Measurements from ENCODE around the gene DENND1A.

Gene DENND1A

GRCh38 chr9:123773783-123774182 is 156.1 kb downstream of the DENND1A start:
- WGBS (ENCODE audit: insufficient coverage, insufficient read length), result no CpG with 5 or more reads among the region's 2 CpGs
- no peak overlapping the region for H3K4me3 ChIP-seq (ENCODE audit: low read length)
- no peaks in the 10 kb centered on the region for H3K36me3 ChIP-seq (ENCODE audit: control insufficient read depth, insufficient read depth, low read length)
- H3K27me3 ChIP-seq (ENCODE audit: control insufficient read depth, insufficient read depth, low read length), result no peaks in the 10 kb centered on the region
- no peak overlapping the region for H3K27ac ChIP-seq (ENCODE audit: low read length)
- no peaks in the 10 kb centered on the region for H3K9me3 ChIP-seq (ENCODE audit: control insufficient read depth, insufficient read depth, low read length)
- no peak for DNase-seq (ENCODE audit: low read depth, low spot score)
- H3K4me1 ChIP-seq (ENCODE audit: control insufficient read depth, insufficient read depth, low read length), result no peaks in the 10 kb centered on the region; the same call in 1 of the 2 replicates

DNA sequence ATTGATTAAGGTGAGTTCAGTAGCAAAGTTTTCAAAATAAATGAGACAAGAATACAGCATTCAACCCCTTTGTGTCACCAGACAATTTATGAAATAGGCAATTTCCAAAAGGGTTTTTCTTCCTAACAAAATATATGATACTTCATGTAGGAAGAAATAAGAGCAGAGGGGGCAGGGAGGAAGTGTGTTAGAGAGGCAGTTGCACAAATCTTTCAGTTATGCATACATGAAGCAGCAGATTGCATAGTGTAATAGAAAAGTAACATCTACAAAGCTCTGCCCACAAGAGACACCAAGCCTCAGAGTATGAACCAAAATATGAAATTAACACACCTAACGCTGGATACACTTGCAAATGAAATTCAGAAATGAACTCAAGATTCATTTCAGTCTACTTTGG is 157.0 kb downstream of the DENND1A start:
- Histone ChIP-seq H3K4me1 (ENCODE audit: control insufficient read depth, insufficient read depth, low read length) (no peaks in the 10 kb centered on the region; the same call in 1 of the 2 replicates), H3K36me3 (ENCODE audit: control insufficient read depth, insufficient read depth, low read length) (no peaks in the 10 kb centered on the region), H3K27ac (ENCODE audit: low read length) (no peak overlapping the region), H3K9me3 (ENCODE audit: control insufficient read depth, insufficient read depth, low read length) (no peaks in the 10 kb centered on the region), H3K27me3 (ENCODE audit: control insufficient read depth, insufficient read depth, low read length) (no peaks in the 10 kb centered on the region), H3K4me3 (ENCODE audit: low read length) (no peak overlapping the region)
- no CpG with 5 or more reads among the region's 1 CpG for WGBS (ENCODE audit: insufficient coverage, insufficient read length)
- no peak for DNase-seq (ENCODE audit: low read depth, low spot score)

DNA sequence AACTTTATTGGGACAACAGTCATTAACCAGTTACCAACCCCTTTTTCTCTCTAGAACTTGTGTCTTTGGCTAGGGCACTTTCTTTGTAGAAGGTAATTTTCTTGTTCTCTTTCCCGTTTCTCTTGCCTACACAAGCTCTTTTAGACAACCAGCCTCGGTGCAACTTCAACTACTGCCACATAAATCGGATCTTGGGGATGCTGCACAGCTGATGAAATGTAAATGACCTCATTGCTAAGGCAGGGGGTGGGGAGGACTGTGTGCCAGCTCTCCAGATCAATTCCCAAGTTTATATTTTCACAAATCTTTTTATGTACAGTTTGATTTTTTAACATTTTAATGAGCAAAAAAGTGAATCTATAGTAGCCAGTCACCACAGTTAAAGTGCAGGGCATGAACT is 157.6 kb downstream of the DENND1A start:
- Histone ChIP-seq H3K36me3 (ENCODE audit: control insufficient read depth, insufficient read depth, low read length) (no peaks in the 10 kb centered on the region), H3K27me3 (ENCODE audit: control insufficient read depth, insufficient read depth, low read length) (no peaks in the 10 kb centered on the region), H3K9me3 (ENCODE audit: control insufficient read depth, insufficient read depth, low read length) (no peaks in the 10 kb centered on the region), H3K27ac (ENCODE audit: low read length) (no peak overlapping the region), H3K4me1 (ENCODE audit: control insufficient read depth, insufficient read depth, low read length) (no peaks in the 10 kb centered on the region; the same call in 1 of the 2 replicates), H3K4me3 (ENCODE audit: low read length) (no peak overlapping the region)
- no peak for DNase-seq (ENCODE audit: low read depth, low spot score)
- WGBS (ENCODE audit: insufficient coverage, insufficient read length), result no CpG with 5 or more reads among the region's 3 CpGs

GRCh38 chr9:123771690-123772089 is 158.2 kb downstream of the DENND1A start:
- no peak overlapping the region for H3K4me3 ChIP-seq (ENCODE audit: low read length)

DNA sequence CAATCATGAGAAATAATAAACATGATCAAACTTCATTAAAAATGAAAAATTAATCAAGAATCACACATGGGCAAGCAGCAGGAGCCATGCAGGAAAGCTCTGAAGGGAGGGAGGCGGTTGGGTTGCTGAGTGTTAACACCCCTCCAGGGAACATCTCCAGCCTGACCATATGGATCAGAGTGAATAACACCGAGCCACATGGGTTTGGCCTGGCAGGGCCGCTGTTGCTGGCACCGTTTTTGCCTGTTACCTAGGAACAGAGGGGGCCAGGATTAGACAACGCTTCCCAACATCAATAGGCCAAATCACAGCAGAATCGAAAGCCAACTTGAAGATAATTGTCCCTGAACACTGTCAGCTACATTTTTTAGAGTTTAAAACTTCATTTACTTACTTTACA is 160.2 kb downstream of the DENND1A start:
- Histone ChIP-seq H3K27ac (ENCODE audit: low read length) (no peak overlapping the region), H3K36me3 (ENCODE audit: control insufficient read depth, insufficient read depth, low read length) (no peaks in the 10 kb centered on the region), H3K4me1 (ENCODE audit: control insufficient read depth, insufficient read depth, low read length) (no peaks in the 10 kb centered on the region), H3K27me3 (ENCODE audit: control insufficient read depth, insufficient read depth, low read length) (no peaks in the 10 kb centered on the region), H3K4me3 (ENCODE audit: low read length) (no peak overlapping the region), H3K9me3 (ENCODE audit: control insufficient read depth, insufficient read depth, low read length) (no peaks in the 10 kb centered on the region)
- WGBS (ENCODE audit: insufficient coverage, insufficient read length), result no CpG with 5 or more reads among the region's 6 CpGs
- no peak for DNase-seq (ENCODE audit: low read depth, low spot score)

More at GRCh38 chr9:123771690-123772089, 158.2 kb downstream of the DENND1A start:
- H3K27me3 ChIP-seq (ENCODE audit: control insufficient read depth, insufficient read depth, low read length), result no peaks in the 10 kb centered on the region
- WGBS (ENCODE audit: insufficient coverage, insufficient read length), result no CpG with 5 or more reads among the region's 1 CpG
- H3K9me3 ChIP-seq (ENCODE audit: control insufficient read depth, insufficient read depth, low read length), result no peaks in the 10 kb centered on the region
- H3K4me1 ChIP-seq (ENCODE audit: control insufficient read depth, insufficient read depth, low read length), result no peaks in the 10 kb centered on the region; the same call in 1 of the 2 replicates
- no peaks in the 10 kb centered on the region for H3K36me3 ChIP-seq (ENCODE audit: control insufficient read depth, insufficient read depth, low read length)
- no peak overlapping the region for H3K27ac ChIP-seq (ENCODE audit: low read length)
- DNase-seq (ENCODE audit: low read depth, low spot score), result no peak

- no peak for DNase-seq (ENCODE audit: low read depth, low spot score)
- H3K4me3 ChIP-seq (ENCODE audit: low read length), result no peak overlapping the region
- peaks cover 5% of the 10 kb centered on the region; the same call in 1 of the 2 replicates for H3K4me1 ChIP-seq (ENCODE audit: control insufficient read depth, insufficient read depth, low read length)
- H3K27me3 ChIP-seq (ENCODE audit: control insufficient read depth, insufficient read depth, low read length), result no peaks in the 10 kb centered on the region
- H3K27ac ChIP-seq (ENCODE audit: low read length), result no peak overlapping the region
- WGBS (ENCODE audit: insufficient coverage, insufficient read length), result no CpG with 5 or more reads among the region's 4 CpGs
- no peaks in the 10 kb centered on the region for H3K9me3 ChIP-seq (ENCODE audit: control insufficient read depth, insufficient read depth, low read length)
- no peaks in the 10 kb centered on the region for H3K36me3 ChIP-seq (ENCODE audit: control insufficient read depth, insufficient read depth, low read length)
Measured at GRCh38 chr9:123763910-123764588, 165.9 kb downstream of the DENND1A start.

- Histone ChIP-seq H3K4me1 (ENCODE audit: control insufficient read depth, insufficient read depth, low read length) (peaks cover 5% of the 10 kb centered on the region; the same call in 1 of the 2 replicates), H3K4me3 (ENCODE audit: low read length) (no peak overlapping the region), H3K9me3 (ENCODE audit: control insufficient read depth, insufficient read depth, low read length) (no peaks in the 10 kb centered on the region), H3K27me3 (ENCODE audit: control insufficient read depth, insufficient read depth, low read length) (no peaks in the 10 kb centered on the region), H3K27ac (ENCODE audit: low read length) (no peak overlapping the region), H3K36me3 (ENCODE audit: control insufficient read depth, insufficient read depth, low read length) (no peaks in the 10 kb centered on the region)
- DNase-seq (ENCODE audit: low read depth, low spot score), result no peak
- no CpG with 5 or more reads among the region's 4 CpGs for WGBS (ENCODE audit: insufficient coverage, insufficient read length)
Measured at GRCh38 chr9:123761905-123762605, 167.9 kb downstream of the DENND1A start.

GRCh38 chr9:123757960-123758359 is 172.0 kb downstream of the DENND1A start:
- no peaks in the 10 kb centered on the region for H3K9me3 ChIP-seq (ENCODE audit: control insufficient read depth, insufficient read depth, low read length)
- WGBS (ENCODE audit: insufficient coverage, insufficient read length), result no CpG with 5 or more reads among the region's 3 CpGs
- no peak for DNase-seq (ENCODE audit: low read depth, low spot score)
- H3K27me3 ChIP-seq (ENCODE audit: control insufficient read depth, insufficient read depth, low read length), result no peaks in the 10 kb centered on the region
- no peak overlapping the region for H3K27ac ChIP-seq (ENCODE audit: low read length)
- peaks cover 5% of the 10 kb centered on the region; the same call in 1 of the 2 replicates for H3K4me1 ChIP-seq (ENCODE audit: control insufficient read depth, insufficient read depth, low read length)
- H3K4me3 ChIP-seq (ENCODE audit: low read length), result no peak overlapping the region
- H3K36me3 ChIP-seq (ENCODE audit: control insufficient read depth, insufficient read depth, low read length), result no peaks in the 10 kb centered on the region

DNA sequence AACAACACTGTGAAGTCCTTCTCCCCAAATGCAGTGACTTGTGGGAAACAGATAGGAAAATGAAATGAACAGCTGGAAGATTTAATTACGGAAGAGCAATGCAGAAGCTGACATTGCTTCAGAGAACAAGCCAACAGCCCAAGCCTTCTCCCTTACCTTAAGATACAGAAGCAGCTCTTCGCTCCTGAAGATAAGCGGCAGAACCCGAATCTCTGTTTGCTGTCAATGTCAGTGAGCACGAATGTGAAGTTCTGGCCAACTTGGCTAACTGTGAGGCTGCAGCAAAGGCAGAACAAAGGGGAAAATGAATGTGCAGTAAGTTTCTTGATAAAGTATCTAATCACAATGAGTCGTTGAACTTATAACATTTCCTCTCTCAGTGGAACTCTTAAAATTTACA is 172.4 kb downstream of the DENND1A start:
- no CpG with 5 or more reads among the region's 6 CpGs for WGBS (ENCODE audit: insufficient coverage, insufficient read length)

DNA sequence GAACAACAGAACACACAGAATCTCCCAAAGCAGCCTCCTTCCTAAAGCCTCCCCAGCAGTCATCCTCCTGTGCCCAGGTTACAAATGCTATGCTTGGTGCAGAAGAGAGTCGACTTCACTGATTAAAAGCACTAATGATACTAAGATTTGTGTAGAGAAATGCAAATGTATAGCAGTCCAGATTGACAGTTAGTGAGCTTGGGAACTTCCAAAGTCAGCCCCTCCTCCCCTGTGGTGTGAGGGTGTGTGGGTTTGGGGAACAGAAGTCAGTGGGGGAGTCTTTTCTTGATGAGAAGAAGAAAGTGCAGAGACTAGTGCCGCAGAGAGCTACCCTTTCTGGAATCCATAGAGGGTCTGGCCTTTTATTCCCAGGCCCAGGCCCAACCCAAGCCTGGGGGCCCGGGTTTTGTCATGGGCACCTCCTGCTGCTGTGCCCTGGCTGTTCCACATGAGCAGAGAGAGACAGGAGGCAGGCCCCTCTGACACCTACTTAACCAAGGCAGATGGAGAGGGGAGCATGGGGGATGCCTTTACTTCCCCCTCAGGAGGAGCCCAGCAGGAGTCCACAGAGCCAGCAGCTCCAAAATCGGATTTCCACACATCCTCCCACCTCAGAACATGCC is 173.3 kb downstream of the DENND1A start:
- Histone ChIP-seq H3K27ac (ENCODE audit: low read length) (no peak overlapping the region), H3K9me3 (ENCODE audit: control insufficient read depth, insufficient read depth, low read length) (no peaks in the 10 kb centered on the region), H3K27me3 (ENCODE audit: control insufficient read depth, insufficient read depth, low read length) (no peaks in the 10 kb centered on the region), H3K4me1 (ENCODE audit: control insufficient read depth, insufficient read depth, low read length) (peaks cover 1% of the 10 kb centered on the region; the same call in 1 of the 2 replicates), H3K36me3 (ENCODE audit: control insufficient read depth, insufficient read depth, low read length) (no peaks in the 10 kb centered on the region), H3K4me3 (ENCODE audit: low read length) (no peak overlapping the region)
- WGBS (ENCODE audit: insufficient coverage, insufficient read length), result no CpG with 5 or more reads among the region's 4 CpGs
- no peak for DNase-seq (ENCODE audit: low read depth, low spot score)

More for the DNA sequence above, 172.4 kb downstream of the DENND1A start:
- H3K9me3 ChIP-seq (ENCODE audit: control insufficient read depth, insufficient read depth, low read length), result no peaks in the 10 kb centered on the region
- no peaks in the 10 kb centered on the region for H3K27me3 ChIP-seq (ENCODE audit: control insufficient read depth, insufficient read depth, low read length)
- DNase-seq (ENCODE audit: low read depth, low spot score), result no peak
- H3K4me3 ChIP-seq (ENCODE audit: low read length), result no peak overlapping the region
- peaks cover 5% of the 10 kb centered on the region; the same call in 1 of the 2 replicates for H3K4me1 ChIP-seq (ENCODE audit: control insufficient read depth, insufficient read depth, low read length)
- H3K36me3 ChIP-seq (ENCODE audit: control insufficient read depth, insufficient read depth, low read length), result no peaks in the 10 kb centered on the region
- H3K27ac ChIP-seq (ENCODE audit: low read length), result no peak overlapping the region

Measured in iPS DF 6.9 (cell line).